Activated CD4-positive, alpha-beta memory T cell treated with anti-CD3 and anti-CD28 coated beads, Interleukin-2, amount 10 ng/mL, durations not matched to agents 7 days and 5 days (primary cell): ENCODE data around the gene TTC28. TPM values are rescaled to one million over a fixed set of nuclear protein-coding genes. Genes with fewer than 3 reads are reported as not detected.

ENCODE experiments used
- CTCF ChIA-PET: fragments of 350-600 bp; sonication (Branson Sonifier 250); formaldehyde crosslinking; loops from one replicate; lab custom pipeline; 2021; ENCODE audit warnings: antibody characterized with exemption, inconsistent platforms; lab: Charles Lee
- POLR2A ChIA-PET: fragments of 350-600 bp; sonication (Branson Sonifier 250); formaldehyde crosslinking; loops from one replicate; lab custom pipeline; 2021; ENCODE audit warnings: antibody characterized with exemption; lab: Charles Lee
- DNase-seq: peaks from one replicate; pipeline ENCODE4 v3.0.0-alpha.2; 2020
- H3K27ac Mint-ChIP-seq: one replicate; pipeline ENCODE4 v1.8.0; 2021; ENCODE audit warnings: mild to moderate bottlenecking, mixed read lengths
- H3K27me3 Mint-ChIP-seq: one replicate; pipeline ENCODE4 v1.8.0; 2021; ENCODE audit warnings: mixed read lengths
- H3K36me3 Mint-ChIP-seq: one replicate; pipeline ENCODE4 v1.8.0; 2021; ENCODE audit warnings: low read depth, mixed read lengths
- H3K4me1 Mint-ChIP-seq: one replicate; pipeline ENCODE4 v1.8.0; 2021; ENCODE audit warnings: mixed read lengths
- H3K4me3 Mint-ChIP-seq: one replicate; pipeline ENCODE4 v1.8.0; 2021; ENCODE audit warnings: mild to moderate bottlenecking, mixed read lengths
- H3K9me3 Mint-ChIP-seq: one replicate; pipeline ENCODE4 v1.8.0; 2021; ENCODE audit warnings: mixed read lengths
- total RNA-seq, 2 experiments: library from RNA; stranded (reverse); gene quantifications; one replicate each; pipeline ENCODE4 v1.2.3, GENCODE V29; 2021

TTC28 gene
- total RNA-seq, 2 experiments from 2014 or later = 0.93 to 1.4 TPM

GRCh38 chr22:28058036-28058435, 621.6 kb downstream of the TTC28 start:
- Mint-ChIP-seq H3K4me1 (no peaks in the 10 kb centered on the region), H3K4me3 (no peak overlapping the region), H3K27ac (no peak overlapping the region), H3K36me3 (no peaks in the 10 kb centered on the region), H3K9me3 (no peaks in the 10 kb centered on the region), H3K27me3 (peaks cover 22% of the 10 kb centered on the region)
- ChIA-PET CTCF (no interaction called here), POLR2A (no interaction called here)
- no peak for DNase-seq

DNA sequence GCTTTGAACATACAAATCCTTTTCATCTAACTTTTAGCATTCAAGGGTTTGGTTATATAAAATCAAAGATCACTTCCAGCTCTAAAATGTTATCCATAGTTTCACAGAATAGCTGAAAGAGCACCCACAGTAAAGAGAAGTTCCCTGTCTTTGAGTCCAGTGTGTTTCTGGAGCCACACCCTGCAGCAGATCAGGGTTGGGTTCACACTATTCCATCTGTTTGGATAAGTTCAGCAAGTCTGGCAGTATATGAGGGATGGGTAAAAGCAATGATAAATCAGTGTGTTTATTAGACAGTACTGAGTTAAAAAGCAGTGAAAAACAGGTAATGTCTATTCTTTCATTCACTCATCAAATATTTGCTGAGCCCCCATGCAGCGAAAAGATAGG, 624.8 kb downstream of the TTC28 start:
- Mint-ChIP-seq H3K36me3 (no peaks in the 10 kb centered on the region), H3K4me3 (no peak overlapping the region), H3K27me3 (peaks cover 20% of the 10 kb centered on the region), H3K9me3 (no peaks in the 10 kb centered on the region), H3K27ac (no peak overlapping the region), H3K4me1 (no peaks in the 10 kb centered on the region)
- ChIA-PET POLR2A (no interaction called here), CTCF (no interaction called here)
- DNase-seq = no peak

DNA sequence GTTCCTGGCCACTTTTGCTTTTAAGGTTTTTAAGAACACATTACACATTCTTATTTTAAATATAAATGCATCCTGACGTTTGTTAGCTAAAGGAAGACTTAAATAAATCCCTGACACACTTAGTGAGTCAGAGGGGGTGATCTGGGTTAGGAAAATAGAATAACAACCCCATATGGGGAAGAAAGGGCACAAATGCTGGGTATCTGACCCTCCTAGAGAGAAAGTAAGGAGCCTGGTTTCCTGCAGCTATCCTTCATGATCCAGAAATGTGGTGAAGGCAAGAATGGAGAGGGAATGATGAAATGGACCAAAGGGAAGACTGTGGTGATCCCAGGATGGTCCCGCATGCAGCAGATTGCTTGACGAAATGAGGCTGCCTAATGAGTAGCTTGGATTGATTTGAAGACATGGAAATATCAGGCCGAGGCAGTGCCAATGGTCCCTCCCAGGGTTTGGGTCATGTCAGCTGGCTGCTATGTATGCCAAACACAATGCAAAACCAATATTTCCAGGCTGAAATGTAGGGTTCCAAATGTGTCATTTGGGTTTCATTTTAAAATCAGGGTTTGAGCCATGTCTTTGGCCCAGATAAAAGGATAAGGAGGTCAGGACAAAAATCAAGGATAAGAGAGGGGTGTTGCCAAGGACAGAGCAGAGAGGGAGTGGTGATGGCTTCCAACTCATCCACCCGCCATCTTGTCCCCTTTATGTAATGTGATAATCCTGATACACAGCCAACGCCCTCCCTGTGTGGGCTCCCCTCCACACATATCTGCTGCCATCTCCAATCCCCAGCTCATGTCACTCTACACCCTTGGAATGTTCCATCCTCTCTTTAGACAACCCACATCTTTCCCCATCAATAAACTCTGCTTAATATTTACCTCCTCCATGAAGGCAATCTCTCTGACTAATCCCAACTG, 625.5 kb downstream of the TTC28 start:
- H3K9me3 Mint-ChIP-seq = no peaks in the 10 kb centered on the region
- H3K36me3 Mint-ChIP-seq = no peaks in the 10 kb centered on the region
- no peaks in the 10 kb centered on the region for H3K4me1 Mint-ChIP-seq
- H3K27me3 Mint-ChIP-seq = peaks cover 20% of the 10 kb centered on the region
- no peak overlapping the region for H3K4me3 Mint-ChIP-seq
- POLR2A ChIA-PET = no interaction called here
- CTCF ChIA-PET = no interaction called here
- no peak for DNase-seq
- H3K27ac Mint-ChIP-seq = no peak overlapping the region

DNA sequence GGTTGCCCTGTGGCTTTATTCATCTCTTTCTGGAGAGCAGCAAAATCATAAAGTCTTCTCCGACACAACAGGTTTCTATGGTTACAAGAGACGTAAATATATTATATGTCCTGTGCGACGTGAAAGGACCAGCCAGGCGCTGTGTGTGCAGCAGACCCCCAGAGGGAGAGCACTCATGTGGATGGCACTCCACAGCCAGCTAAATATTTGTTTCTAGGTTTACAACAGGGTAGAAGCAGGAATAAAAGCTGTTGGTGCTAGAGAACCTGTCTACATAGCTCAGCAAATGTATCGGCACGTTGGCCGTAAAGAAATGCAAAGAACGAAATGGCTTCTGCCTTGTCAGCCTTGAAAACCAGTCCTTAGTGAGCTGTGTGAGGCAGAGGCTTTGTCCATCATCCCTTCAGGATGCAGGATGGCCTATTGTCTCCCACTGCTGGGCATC, 626.8 kb downstream of the TTC28 start:
- no peaks in the 10 kb centered on the region for H3K9me3 Mint-ChIP-seq
- peaks cover 19% of the 10 kb centered on the region for H3K27me3 Mint-ChIP-seq
- ChIA-PET CTCF (interaction anchor here (2.0 kb wide), 1 partner anchor 541 kb away, joined by 7 read pairs; no protein-coding TSS in a partner anchor), POLR2A (no interaction called here)
- H3K36me3 Mint-ChIP-seq = no peaks in the 10 kb centered on the region
- H3K4me1 Mint-ChIP-seq = no peaks in the 10 kb centered on the region
- no peak overlapping the region for H3K27ac Mint-ChIP-seq
- H3K4me3 Mint-ChIP-seq = no peak overlapping the region
- no peak for DNase-seq

GRCh38 chr22:28051787-28052356, 627.8 kb downstream of the TTC28 start:
- DNase-seq = peak; percentile 28
- Mint-ChIP-seq H3K27me3 (peaks cover 17% of the 10 kb centered on the region), H3K4me1 (no peaks in the 10 kb centered on the region), H3K36me3 (no peaks in the 10 kb centered on the region), H3K27ac (no peak overlapping the region), H3K4me3 (no peak overlapping the region), H3K9me3 (no peaks in the 10 kb centered on the region)
- POLR2A ChIA-PET = no interaction called here
- CTCF ChIA-PET = interaction anchor here (0.6 to 2.2 kb wide), 6 partner anchors 14 to 541 kb away, joined by 3 to 18 read pairs (median 4); no protein-coding TSS in a partner anchor

DNA sequence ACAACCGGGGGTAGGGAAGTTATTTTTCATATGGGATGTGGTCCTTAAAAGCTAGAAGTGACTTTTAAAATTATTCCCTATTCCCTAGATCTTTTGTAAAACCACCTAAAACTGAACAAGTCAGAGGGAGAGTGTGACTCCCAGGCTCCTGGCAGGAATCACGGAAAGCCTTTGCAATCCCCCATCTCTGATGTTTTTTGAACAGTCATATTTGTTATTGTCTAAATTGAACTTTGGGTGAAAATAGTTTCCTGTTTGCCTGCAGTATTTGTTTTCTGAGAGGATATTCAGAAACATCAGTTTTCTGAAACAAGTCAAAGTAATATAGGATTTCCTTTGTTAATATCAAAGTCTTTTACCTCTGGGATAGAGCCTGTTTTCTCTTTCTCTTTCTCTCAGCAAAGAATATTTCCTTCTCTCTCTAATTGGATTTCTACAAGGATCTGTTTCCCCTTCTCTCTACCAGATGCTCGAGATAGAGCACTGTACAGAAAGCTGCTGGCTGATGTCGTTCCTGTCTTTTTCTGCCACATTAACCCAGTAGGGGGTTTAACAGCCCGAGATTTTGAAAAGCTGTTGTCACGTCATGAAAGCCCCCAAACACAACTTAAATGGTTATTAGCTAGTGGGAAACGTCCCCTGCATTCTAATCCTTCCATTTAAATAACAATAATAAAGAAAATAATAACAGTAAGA, 628.4 kb downstream of the TTC28 start:
- H3K4me1 Mint-ChIP-seq = no peaks in the 10 kb centered on the region
- no peak for DNase-seq
- no peaks in the 10 kb centered on the region for H3K9me3 Mint-ChIP-seq
- H3K27ac Mint-ChIP-seq = no peak overlapping the region
- H3K4me3 Mint-ChIP-seq = no peak overlapping the region
- H3K36me3 Mint-ChIP-seq = no peaks in the 10 kb centered on the region
- H3K27me3 Mint-ChIP-seq = peaks cover 15% of the 10 kb centered on the region
- ChIA-PET POLR2A (no interaction called here), CTCF (interaction anchor here (1.1 to 2.2 kb wide), 5 partner anchors 31 to 542 kb away, joined by 3 to 18 read pairs (median 4); no protein-coding TSS in a partner anchor)

- DNase-seq = no peak
- Mint-ChIP-seq H3K27ac (no peak overlapping the region), H3K27me3 (no peaks in the 10 kb centered on the region), H3K4me1 (no peaks in the 10 kb centered on the region), H3K9me3 (no peaks in the 10 kb centered on the region), H3K36me3 (no peaks in the 10 kb centered on the region), H3K4me3 (no peak overlapping the region)
- ChIA-PET CTCF (no interaction called here), POLR2A (no interaction called here)
Observed at GRCh38 chr22:28048529-28048928, 631.1 kb downstream of the TTC28 start.

DNA sequence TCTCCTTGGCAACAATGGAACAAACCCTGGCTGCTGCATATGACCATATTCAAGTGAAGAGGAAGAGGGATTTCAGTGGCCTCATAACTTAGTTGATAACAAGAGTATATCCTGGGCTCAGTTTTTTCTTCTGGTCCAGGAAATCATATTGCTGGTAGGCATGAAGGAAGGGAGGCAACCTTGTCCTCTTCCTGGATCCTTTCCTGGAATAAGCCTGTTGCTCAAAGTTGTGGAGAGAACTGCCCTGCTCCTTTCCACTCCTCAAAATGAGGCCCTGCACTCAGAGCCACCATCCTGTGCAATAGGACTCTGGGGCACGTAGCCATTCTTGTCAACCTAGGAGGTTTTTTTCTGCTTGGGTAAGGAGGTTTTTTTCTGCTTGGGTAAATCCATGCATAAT, 631.9 kb downstream of the TTC28 start:
- POLR2A ChIA-PET = no interaction called here
- Mint-ChIP-seq H3K9me3 (no peaks in the 10 kb centered on the region), H3K4me3 (no peak overlapping the region), H3K27ac (no peak overlapping the region), H3K4me1 (no peaks in the 10 kb centered on the region), H3K27me3 (no peaks in the 10 kb centered on the region), H3K36me3 (no peaks in the 10 kb centered on the region)
- CTCF ChIA-PET = no interaction called here
- DNase-seq = no peak

DNA sequence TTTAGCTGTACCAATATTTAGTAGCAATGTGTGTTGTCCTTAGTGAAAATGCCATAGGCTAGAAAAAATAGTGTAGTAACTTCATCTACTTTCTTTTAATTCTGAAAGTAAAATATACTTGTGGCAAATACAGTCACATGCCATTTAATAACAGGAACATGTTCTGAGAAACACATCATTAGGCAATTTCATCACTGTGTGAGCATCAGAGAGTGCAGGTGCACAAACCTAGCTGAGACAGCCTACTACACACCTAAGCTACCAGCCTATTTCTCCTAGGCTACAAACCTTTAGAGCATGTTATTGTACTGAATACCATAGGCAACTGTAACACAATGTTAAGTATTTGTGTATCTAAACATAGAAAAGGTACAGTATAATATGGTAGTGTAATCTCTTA, 633.5 kb downstream of the TTC28 start:
- H3K9me3 Mint-ChIP-seq = no peaks in the 10 kb centered on the region
- H3K36me3 Mint-ChIP-seq = no peaks in the 10 kb centered on the region
- no peak overlapping the region for H3K27ac Mint-ChIP-seq
- H3K4me3 Mint-ChIP-seq = no peak overlapping the region
- ChIA-PET POLR2A (no interaction called here), CTCF (no interaction called here)
- no peaks in the 10 kb centered on the region for H3K27me3 Mint-ChIP-seq
- DNase-seq = no peak
- H3K4me1 Mint-ChIP-seq = no peaks in the 10 kb centered on the region

DNA sequence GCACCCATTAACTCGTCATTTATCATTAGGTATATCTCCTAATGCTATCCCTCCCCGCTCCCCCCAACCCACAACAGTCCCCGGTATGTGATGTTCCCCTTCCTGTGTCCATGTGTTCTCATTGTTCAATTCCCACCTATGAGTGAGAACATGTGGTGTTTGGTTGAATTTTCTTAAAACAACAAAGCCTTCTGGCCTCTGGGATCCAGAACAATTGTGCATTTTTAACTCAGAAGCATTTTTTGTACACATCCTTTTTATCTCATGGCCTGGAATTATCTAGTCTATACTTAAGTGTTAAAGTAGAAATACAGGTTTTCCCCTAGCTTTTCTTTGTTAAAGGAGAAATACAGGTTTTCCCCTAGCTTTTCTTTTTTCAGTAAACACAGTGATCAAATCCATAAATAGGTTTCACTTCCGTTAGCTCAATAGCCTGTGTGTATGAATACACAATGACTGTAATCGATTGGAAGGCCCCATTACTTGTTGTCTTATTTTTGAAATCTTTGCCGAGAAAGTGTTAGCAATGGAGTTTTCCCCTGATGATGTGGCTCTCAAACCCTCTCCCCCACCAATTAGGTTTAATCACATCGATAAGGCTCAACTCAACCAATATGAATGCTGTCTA, 635.0 kb downstream of the TTC28 start:
- H3K4me1 Mint-ChIP-seq = no peaks in the 10 kb centered on the region
- DNase-seq = no peak
- POLR2A ChIA-PET = no interaction called here
- H3K36me3 Mint-ChIP-seq = no peaks in the 10 kb centered on the region
- no peak overlapping the region for H3K27ac Mint-ChIP-seq
- H3K27me3 Mint-ChIP-seq = peaks cover 11% of the 10 kb centered on the region
- CTCF ChIA-PET = no interaction called here
- H3K9me3 Mint-ChIP-seq = no peaks in the 10 kb centered on the region
- H3K4me3 Mint-ChIP-seq = no peak overlapping the region

DNA sequence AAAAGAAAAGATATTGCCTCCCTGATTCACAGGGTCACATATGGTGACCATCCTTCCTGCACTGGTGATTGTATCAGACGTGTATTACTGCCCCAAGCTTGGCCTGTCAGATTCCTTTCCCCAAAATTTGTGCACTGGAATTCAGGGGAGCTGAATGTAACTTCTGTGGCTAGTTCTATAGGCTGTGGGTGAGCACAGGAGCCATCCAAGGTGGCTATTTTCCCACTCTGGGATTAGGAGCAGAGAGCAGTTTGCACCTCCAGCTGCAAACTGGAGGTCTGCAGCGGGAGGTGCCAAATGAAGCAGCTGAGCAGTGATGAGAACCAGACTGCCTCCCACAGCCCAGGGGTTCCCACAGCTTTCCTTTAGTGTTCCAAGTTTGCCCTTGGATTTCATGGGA, 636.4 kb downstream of the TTC28 start:
- Mint-ChIP-seq H3K36me3 (no peaks in the 10 kb centered on the region), H3K27me3 (peaks cover 11% of the 10 kb centered on the region), H3K9me3 (no peaks in the 10 kb centered on the region), H3K27ac (no peak overlapping the region), H3K4me3 (no peak overlapping the region), H3K4me1 (no peaks in the 10 kb centered on the region)
- ChIA-PET POLR2A (no interaction called here), CTCF (no interaction called here)
- no peak for DNase-seq

DNA sequence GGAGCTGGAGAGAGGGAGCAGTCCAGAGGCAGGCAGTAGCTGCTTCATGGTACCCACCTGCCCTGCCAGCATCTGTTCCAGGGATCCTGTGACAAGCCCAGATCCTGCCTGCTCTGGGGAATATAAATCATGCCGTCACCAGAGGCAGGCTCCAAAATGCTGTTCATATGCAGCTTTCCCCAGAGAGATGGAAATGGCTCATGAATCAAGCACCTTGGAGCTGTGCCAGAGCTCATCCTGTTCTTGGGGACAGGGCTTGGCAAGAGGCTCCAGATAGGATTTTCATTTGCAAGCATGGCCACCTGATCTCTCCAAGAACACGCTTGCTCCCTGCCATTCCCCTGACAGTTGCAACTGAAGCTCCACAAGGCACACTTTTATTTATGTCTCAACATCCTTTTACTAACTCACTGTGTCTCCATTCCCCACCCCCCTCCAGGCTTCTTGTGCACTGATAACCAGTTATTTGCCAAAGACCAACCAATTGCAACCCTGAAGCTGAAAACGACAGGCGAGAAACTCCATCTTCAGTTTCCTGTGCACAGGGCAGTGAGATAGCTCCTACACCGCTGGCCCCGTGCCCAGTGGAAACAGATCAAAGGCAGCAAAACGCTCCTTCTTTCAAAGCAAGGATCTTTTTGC, 644.8 kb downstream of the TTC28 start:
- DNase-seq = no peak
- CTCF ChIA-PET = no interaction called here
- Mint-ChIP-seq H3K27ac (no peak overlapping the region), H3K36me3 (no peaks in the 10 kb centered on the region), H3K9me3 (no peaks in the 10 kb centered on the region), H3K4me3 (no peak overlapping the region), H3K27me3 (peaks cover 21% of the 10 kb centered on the region), H3K4me1 (no peaks in the 10 kb centered on the region)
- POLR2A ChIA-PET = no interaction called here
